ENCODE measurements around the gene ARL8A.
"Not testable (repeated sequence)": the region's sequence is repeated elsewhere in the genome, so short reads cannot be mapped to it uniquely, and the experiment has no call there.

ARL8A gene

GRCh38 chr1:202144402-202145067, at the start of gene ARL8A:
Gene ARL8A (minus strand): TSS chr1:202144737. CDS start chr1:202144572, 165 bp downstream.
- peak; percentile 55 for DNase-seq (ENCODE audit: low spot score)

DNA sequence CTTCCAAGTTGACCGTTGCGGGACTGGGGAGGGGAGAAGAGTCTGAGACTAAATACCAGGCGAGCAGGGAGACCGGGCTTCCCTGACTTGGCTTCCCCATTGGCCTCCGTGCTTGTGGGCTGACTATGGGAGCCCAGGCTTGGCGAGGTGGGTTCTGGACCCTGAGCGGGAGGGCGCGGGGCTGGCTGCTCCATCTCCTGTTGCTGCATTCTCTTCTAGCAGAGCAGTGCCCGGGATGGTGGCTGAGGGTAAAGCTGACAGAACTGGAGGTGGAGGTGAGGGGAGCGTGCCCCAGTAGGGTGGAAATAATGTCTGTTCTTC, 49.8 kb upstream of the ARL8A start:
- DNase-seq (ENCODE audit: low spot score), result no peak

GRCh38 chr1:202193614-202194327, 49.2 kb upstream of the ARL8A start, which contains the start of gene LGR6:
Gene LGR6 (plus strand): TSS chr1:202193799. CDS start chr1:202193990, 191 bp downstream.
- no peak for DNase-seq (ENCODE audit: low spot score)

- peak; percentile 38 for DNase-seq (ENCODE audit: low spot score)
Observed at GRCh38 chr1:202192770-202193613, 48.5 kb upstream of the ARL8A start.

DNA sequence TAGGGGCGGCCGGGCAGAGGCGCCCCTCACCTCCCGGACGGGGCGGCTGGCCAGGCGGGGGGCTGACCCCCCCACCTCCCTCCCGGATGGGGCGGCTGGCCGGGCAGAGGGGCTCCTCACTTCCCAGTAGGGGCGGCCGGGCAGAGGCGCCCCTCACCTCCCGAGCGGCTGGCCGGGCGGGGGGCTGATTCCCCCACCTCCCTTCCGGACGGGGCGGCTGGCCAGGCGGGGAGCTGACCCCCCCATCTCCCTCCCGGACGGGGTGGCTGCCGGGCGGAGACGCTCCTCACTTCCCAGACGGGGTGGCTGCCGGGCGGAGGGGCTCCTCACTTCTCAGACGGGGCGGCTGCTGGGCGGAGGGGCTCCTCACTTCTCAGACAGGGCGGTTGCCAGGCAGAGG, 46.9 kb upstream of the ARL8A start:
- DNase-seq (ENCODE audit: low spot score), result not testable (repeated sequence)

GRCh38 chr1:202189918-202190715, 45.6 kb upstream of the ARL8A start:
- DNase-seq (ENCODE audit: low spot score), result no peak

DNA sequence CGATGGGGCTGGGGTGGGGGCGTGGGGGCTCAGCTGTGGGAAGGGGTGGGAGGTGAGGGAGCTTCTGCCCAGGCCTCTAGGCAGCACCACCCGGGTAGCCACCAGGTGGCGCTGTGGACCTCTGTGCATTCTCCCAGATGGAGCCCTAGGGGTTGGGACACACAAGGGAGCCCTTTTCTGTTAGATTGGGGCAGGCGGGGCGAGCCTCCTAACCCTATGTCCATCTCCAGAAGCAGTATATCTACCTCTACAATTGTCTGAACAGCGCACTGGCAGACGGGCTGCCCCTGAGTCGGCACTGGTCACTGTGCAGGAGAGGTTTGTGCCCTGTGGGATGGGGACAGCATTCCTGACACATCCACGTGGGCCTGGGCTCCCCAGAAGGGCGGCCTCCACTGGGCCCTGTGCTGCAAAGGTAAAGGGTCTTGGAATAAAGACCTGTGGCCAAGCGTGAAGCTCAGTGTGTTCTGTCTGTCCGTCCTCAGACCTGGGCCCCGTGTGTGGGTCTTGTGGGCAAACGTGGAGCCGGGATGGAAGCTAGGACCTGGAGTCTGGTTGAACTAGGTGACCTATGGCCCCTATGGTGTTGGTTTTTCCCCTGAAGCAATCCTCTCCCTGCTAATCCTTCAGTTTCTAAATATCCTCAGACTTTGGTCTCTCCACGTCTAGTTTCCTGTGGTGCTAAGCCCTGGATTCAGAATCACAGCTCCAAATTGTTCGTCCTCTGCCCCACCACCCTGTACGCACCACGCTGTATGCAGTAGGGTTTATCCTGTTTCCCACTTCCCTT, 44.7 kb upstream of the ARL8A start:
- peak; percentile 72 for DNase-seq (ENCODE audit: low spot score)

DNA sequence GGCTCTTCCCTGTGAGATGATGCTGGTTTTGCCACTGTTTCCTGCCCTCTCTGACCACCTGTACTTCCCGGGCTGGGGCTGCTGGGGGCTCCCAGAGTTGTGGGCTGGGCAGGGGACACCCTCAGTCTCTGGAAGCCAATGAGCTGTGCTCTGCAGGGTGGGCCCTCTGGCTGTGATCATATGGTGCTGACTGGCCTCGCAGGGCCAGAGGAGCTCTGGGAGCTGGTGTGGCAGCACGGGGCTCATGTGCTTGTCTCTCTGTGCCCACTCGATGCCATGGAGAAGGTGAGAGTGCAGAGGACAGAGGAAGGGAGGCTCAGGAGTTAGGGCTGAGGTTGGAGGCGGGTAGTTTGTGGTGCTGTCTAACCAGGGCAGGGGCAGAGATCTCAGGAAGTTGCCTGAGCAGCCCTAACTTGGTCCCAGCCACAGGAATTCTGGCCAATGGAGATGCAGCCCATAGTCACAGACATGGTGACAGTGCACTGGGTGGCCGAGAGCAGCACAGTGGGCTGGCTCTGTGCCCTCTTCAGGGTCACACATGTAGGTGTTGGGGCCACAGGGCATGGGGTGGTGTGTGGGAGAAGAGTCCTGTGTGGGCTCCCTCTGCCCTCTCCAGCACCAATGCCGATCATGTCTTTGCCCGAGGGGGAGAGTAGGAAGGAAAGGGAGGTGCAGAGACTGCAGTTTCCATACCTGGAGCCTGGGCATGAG, 43.3 kb upstream of the ARL8A start:
- no peak for DNase-seq (ENCODE audit: low spot score)

GRCh38 chr1:202187041-202187671, 42.6 kb upstream of the ARL8A start:
- no peak for DNase-seq (ENCODE audit: low spot score)

DNA sequence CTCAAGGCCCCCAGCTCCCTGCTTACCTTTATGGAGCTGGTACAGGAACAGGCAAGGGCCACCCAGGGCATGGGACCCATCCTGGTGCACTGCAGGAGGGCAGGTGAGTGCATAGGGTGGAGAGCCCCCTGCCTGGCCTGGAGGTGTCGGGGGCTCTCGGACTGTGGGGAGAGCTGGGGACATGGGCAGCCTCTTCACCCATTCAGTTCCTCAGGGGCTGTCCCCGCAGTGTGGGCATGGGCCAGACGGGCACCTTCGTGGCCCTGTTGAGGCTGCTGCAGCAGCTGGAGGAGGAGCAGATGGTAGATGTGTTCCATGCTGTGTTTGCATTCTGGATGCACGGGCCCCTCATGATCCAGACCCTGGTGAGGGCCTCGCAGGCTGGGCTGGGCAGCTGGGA, 41.8 kb upstream of the ARL8A start:
- no peak for DNase-seq (ENCODE audit: low spot score)

- peak; percentile 80 for DNase-seq (ENCODE audit: low spot score)
Observed at GRCh38 chr1:202184750-202185460, 40.4 kb upstream of the ARL8A start.

DNA sequence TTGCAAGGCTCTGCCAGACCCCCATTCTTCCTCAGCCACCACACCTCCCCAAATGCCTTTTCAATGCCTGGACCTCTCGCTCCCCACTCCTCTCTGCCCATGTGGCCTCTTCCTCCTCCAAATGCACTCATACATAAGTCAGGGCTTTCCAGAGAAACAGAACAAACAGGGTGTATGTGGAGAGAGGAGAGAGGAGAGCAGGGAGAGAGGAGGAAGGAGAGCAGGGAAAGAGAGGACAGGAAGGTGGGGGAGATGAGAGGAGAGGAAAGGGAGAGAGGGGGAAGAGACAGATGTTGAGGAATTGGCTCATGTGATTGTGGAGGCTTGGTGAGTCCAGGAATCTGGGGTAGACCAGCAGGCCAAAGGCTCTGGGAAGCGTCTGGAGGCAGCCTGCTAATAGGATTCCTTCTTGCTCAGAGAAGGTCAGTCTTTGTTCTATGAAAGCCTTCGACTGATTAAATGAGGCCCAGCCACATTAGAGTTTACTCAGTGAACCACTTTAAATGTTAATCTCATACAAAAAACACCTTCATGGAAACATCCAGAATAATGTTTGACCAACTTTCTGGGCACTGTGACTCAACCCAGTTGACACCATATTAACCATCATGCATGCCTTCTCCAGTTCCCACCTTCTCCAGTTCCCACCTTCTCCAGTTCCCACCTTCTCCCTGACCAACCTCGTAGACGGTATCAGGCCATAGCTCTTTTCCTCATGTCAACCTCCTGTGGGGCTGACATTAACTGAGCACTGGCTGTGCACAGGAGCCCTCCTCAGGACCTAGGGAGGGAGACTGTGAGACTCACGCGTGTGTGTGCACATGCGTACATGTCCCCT, 37.7 kb upstream of the ARL8A start:
- no peak for DNase-seq (ENCODE audit: low spot score)

- DNase-seq (ENCODE audit: low spot score), result no peak
Observed at GRCh38 chr1:202181586-202181985, 37.0 kb upstream of the ARL8A start.

GRCh38 chr1:202180751-202181139, 36.2 kb upstream of the ARL8A start:
- DNase-seq (ENCODE audit: low spot score), result not testable (repeated sequence)

GRCh38 chr1:202179828-202180750, 35.6 kb upstream of the ARL8A start:
- no peak for DNase-seq (ENCODE audit: low spot score)

DNA sequence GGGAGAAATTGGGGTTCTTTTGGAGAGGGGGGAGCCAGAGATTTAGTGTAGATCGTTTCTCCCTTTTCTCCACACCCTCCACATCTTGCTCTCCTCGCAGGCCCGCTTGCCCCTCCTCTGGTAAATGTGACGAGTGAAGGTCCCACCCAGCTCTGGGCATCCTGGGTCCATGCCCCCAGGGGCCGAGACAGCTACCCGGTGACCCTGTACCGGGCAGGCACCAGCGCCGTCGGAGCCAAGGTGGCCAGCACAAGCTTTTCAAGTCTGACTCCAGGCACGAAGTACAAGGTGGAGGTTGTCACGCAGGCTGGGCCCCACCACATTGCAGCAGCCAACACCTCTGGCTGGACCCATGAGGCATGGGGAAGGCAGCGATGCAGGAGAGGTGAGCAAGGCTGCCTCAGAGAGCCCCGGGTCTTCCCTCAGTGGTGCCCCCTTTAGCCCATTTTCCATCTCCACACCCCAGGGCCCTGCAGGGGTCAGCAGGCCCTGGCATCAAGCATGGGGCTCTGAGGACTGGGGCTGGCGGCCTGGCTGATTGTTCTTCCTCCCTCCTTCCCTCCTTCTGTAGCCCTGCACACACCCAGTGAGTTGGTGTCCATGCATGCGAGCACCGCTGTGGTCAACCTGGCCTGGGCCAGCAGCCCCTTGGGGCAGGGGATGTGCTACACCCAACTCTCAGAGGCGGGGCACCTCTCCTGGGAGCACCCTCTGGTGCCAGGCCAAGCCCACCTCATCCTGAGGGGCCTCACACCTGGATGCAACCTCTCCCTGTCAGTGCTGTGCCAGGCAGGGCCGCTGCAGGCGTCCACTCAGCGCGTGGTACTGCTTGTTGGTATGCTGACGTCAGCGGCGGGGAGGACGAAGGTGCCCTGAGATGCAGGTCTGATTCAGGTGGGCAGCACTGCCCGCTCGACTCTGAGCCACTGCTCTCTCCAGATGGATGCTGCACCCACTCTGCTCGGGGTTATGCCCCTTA, 32.7 kb upstream of the ARL8A start:
- DNase-seq (ENCODE audit: low spot score), result no peak

Measured in hematopoietic multipotent progenitor cell treated with erythropoietin and hydrocortisone succinate and interleukin-3 and kit ligand, for 17 days (in vitro differentiated cells).